Right lobe of liver (tissue), 6 donors: ENCODE results near the gene GRB14. TPM values are rescaled to one million over a fixed set of nuclear protein-coding genes. Genes with fewer than 3 reads are reported as not detected.
"Not testable (repeated sequence)": the region's sequence is repeated elsewhere in the genome, so short reads cannot be mapped to it uniquely, and the experiment has no call there.

Experiments
- ATAC-seq, 4 donors: fragments of 200-7000 bp; cut with Tn5 transposase; one replicate each; pipeline ENCODE4 v1.9.1; 2020; ENCODE audit warnings: mild to moderate bottlenecking in 4 of 4, moderate library complexity in 4 of 4
- DNase-seq, 3 donors: peaks; one replicate each; pipeline ENCODE4 v3.0.0-alpha.2; 2020
- H3K27ac ChIP-seq, 3 donors: fragments of 200-600 bp; one replicate each; pipeline ENCODE4 v1.8.0; 2022
- H3K27me3 ChIP-seq, 2 donors: fragments of 200-600 bp; one replicate each; pipeline ENCODE4 v1.8.0; 2022
- H3K36me3 ChIP-seq, 4 donors: fragments of 200-600 bp; sonication (generic) in 1 of 4; one replicate each; pipeline versions ENCODE4 v1.5.1 to v1.8.0; 2017 to 2022; ENCODE audit warnings: control low read depth in 1 of 4
- H3K4me1 ChIP-seq, 4 donors: fragments of 200-600 bp; sonication (generic) in 1 of 4; one replicate each; pipeline versions ENCODE4 v1.5.1 to v1.8.0; 2017 to 2022; ENCODE audit warnings: control low read depth in 1 of 4
- H3K4me3 ChIP-seq, 3 donors: fragments of 200-600 bp; one replicate each; pipeline ENCODE4 v1.8.0; 2022
- H3K9me3 ChIP-seq, 4 donors: fragments of 200-600 bp; sonication (generic) in 1 of 4; one replicate each; pipeline versions ENCODE4 v1.5.1 to v1.8.0; 2017 to 2022; ENCODE audit warnings: control low read depth in 1 of 4
- CTCF ChIP-seq, 4 donors: fragments of 200-600 bp in 3 of 4; fragments of 450-650 bp in 1 of 4; IDR thresholded peaks; one replicate each; pipeline versions ENCODE4 v1.5.1 to v1.8.0; 2016 to 2022; ENCODE audit warnings: antibody characterized with exemption in 4 of 4, mild to moderate bottlenecking in 2 of 4
- POLR2A ChIP-seq: fragments of 450-650 bp; IDR thresholded peaks from one replicate; pipeline ENCODE4 v1.6.1; 2017; ENCODE audit warnings: antibody characterized with exemption, mild to moderate bottlenecking
- WGBS: methylation state at CpG from one replicate; pipeline ENCODE4 v1.1.6; 2018; ENCODE audit warnings: low coverage, low lambda C conversion rate; ENCODE audit not compliant: insufficient coverage; ENCODE audit errors: missing lambda C conversion rate; 5-methylcytosine and 5-hydroxymethylcytosine counted together
- intact Hi-C, 2 donors: fragments of 100-400 bp; cut with DNase I; formaldehyde crosslinking; loops; one replicate each; pipeline versions ENCODE4 v1.11.2 to v1.14.1; 2022
- total RNA-seq, 6 experiments: library from RNA; depleted of rRNA in 2 of 6; stranded (reverse); fragments of >200 nt in 2 of 6; fragmentation: NEBNext Ultra II Directional in 3 of 6; extraction: Animal tissue kit (Norgen Biotek cat#: 25700) in 3 of 6; gene quantifications; one replicate each; pipeline versions ENCODE4 v1.1.0 to v1.2.4, GENCODE V29; 2016 to 2023
- donor health status: DM: no; HTN: yes; CAD: no.
- donor health status: DM: no; HTN: no; CAD: no.
- donor health status: DM: no; HTN: no; CAD: no.
- donor health status: DM: no; HTN: yes; CAD: no.
- donor health status: DM: no; HTN: yes; CAD: no.

The GRB14 gene
- total RNA-seq, 6 experiments from 2014 or later = 23.8 to 50.5 (median 36.2) TPM

DNA sequence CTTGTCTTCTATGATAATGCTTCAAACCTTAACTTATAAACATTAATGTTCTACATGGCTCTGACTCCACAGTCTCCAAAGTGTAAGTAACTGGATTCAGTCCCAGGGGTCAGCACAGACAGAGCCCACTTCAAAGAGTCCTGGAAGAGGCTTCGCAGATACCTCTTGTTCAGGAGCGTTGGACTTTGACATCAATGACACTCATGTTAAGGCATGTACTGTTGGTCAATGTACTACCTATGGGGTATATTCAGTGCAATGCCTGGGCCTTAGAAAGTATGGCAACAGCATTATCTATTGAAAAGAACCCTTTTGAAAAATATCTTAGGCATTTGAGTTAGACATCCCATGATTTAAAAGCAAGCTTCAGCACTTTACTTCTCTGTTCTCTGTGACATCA is 143.1 kb downstream of the GRB14 start:
- Histone ChIP-seq H3K4me3 (no peak overlapping the region), H3K9me3 (no peaks in the 10 kb centered on the region), H3K27ac (no peak overlapping the region), H3K4me1 (no peaks in the 10 kb centered on the region), H3K36me3 (no peaks in the 10 kb centered on the region), H3K27me3 (no peaks in the 10 kb centered on the region)
- WGBS = 59% methylated on average over 2 of the region's 2 CpGs
- TF ChIP-seq CTCF (IDR thresholded peaks at IDR 0.05) (no peak), POLR2A (no peak)
- intact Hi-C loops = no loop called here
- no peak for DNase-seq
- peak in 2 of 4 donors; percentile 41 to 52 for ATAC-seq

- H3K27ac ChIP-seq = no peak overlapping the region
These were observed 146.4 kb downstream of the GRB14 start for GRCh38 chr2:164474873-164475272.

DNA sequence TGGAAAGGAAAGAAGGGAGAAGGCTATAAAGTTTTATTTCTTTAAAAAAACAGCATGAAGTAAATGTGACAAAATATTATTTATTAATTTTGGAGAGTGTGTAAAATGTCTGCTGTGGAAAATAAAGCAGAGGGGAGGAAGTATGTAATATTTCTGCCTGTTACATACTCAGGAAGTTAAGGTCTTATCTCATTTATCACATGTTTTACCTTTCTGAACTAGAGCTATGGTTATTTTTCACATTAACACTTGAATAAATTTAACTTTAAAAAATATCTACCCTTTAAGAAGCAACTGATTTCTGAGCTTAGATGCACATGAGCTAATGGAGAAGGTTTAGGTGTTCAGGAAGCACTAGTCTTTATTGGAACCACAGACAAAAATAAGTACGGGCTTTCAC is 148.3 kb downstream of the GRB14 start:
- ATAC-seq = no peak
- WGBS = 46% methylated on average over 1 of the region's 1 CpG
- intact Hi-C loops = no loop called here

More at GRCh38 chr2:164474873-164475272, 146.4 kb downstream of the GRB14 start:
- H3K9me3 ChIP-seq = no peaks in the 10 kb centered on the region
- intact Hi-C loops = no loop called here
- H3K27me3 ChIP-seq = no peaks in the 10 kb centered on the region
- no peaks in the 10 kb centered on the region for H3K36me3 ChIP-seq
- no peaks in the 10 kb centered on the region for H3K4me1 ChIP-seq
- no peak for DNase-seq
- TF ChIP-seq CTCF (IDR thresholded peaks at IDR 0.05) = no peak
- no peak for TF ChIP-seq POLR2A
- H3K4me3 ChIP-seq = no peak overlapping the region
- ATAC-seq = no peak

DNA sequence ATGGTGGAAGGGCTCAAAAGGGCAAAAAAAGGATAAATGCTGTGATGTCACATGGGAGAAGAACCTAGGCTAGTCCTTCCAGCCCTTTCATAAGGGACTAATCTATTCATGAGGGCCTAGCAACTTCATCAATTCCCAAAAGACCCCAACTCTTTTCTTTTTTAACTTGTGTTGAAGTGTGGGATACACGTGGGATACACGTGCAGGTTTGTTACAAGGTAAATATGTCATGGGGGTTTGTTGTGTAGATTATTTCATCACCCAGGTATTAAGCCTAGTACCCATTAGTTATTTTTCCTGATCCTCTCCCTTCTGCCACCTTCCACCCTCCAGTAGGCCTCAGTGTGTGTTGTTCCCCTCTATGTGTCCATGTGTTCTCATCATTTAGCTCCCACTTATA is 156.2 kb downstream of the GRB14 start:
- DNase-seq, H3K4me1 ChIP-seq, intact Hi-C loops, H3K27me3 ChIP-seq, H3K4me3 ChIP-seq, H3K27ac ChIP-seq, H3K36me3 ChIP-seq, ATAC-seq, H3K9me3 ChIP-seq: not testable (repeated sequence)
- 79% methylated on average over 2 of the region's 2 CpGs for WGBS

More for the DNA sequence above, 148.3 kb downstream of the GRB14 start:
- no peaks in the 10 kb centered on the region for H3K4me1 ChIP-seq
- no peaks in the 10 kb centered on the region for H3K27me3 ChIP-seq
- TF ChIP-seq POLR2A = no peak
- no peak for TF ChIP-seq CTCF (IDR thresholded peaks at IDR 0.05)
- H3K4me3 ChIP-seq = no peak overlapping the region
- no peaks in the 10 kb centered on the region for H3K9me3 ChIP-seq
- no peaks in the 10 kb centered on the region for H3K36me3 ChIP-seq
- no peak for DNase-seq
- H3K27ac ChIP-seq = no peak overlapping the region

DNA sequence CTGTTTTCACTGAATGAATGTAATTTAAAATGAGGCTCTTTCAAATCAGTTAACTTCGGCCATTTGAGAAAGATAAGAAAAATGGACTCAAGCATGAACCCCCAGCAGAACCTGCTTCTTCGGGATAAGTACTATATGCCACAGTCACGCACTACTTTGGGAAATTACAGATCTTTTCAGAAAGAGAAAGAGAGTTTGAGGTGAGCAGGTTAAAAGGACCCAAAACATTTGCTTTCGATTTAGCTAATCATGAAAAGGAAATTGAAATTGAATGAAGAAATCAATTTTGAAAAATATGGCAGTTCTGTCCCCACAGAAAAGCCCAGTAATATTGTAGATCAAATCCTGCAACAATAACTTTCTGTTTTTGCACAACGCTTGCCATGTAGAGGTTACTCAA is 156.9 kb downstream of the GRB14 start:
- Histone ChIP-seq H3K36me3 (no peaks in the 10 kb centered on the region), H3K27me3 (no peaks in the 10 kb centered on the region), H3K9me3 (no peaks in the 10 kb centered on the region), H3K27ac (no peak overlapping the region), H3K4me1 (no peaks in the 10 kb centered on the region), H3K4me3 (no peak overlapping the region)
- DNase-seq (no peak), ATAC-seq (no peak)
- TF ChIP-seq CTCF (IDR thresholded peaks at IDR 0.05) (no peak), POLR2A (no peak)
- WGBS = 58% methylated on average over 5 of the region's 5 CpGs
- intact Hi-C loops = no loop called here
